HG03135 (cell line): Measurements from ENCODE around the gene IARS1.

ENCODE experiments used
- ATAC-seq: cut with Tn5 transposase; IDR thresholded peaks from one replicate; pipeline ENCODE4 v1.9.1; 2021; ENCODE audit warnings: mild to moderate bottlenecking, moderate library complexity; ENCODE audit not compliant: unreplicated experiment

Gene IARS1

DNA sequence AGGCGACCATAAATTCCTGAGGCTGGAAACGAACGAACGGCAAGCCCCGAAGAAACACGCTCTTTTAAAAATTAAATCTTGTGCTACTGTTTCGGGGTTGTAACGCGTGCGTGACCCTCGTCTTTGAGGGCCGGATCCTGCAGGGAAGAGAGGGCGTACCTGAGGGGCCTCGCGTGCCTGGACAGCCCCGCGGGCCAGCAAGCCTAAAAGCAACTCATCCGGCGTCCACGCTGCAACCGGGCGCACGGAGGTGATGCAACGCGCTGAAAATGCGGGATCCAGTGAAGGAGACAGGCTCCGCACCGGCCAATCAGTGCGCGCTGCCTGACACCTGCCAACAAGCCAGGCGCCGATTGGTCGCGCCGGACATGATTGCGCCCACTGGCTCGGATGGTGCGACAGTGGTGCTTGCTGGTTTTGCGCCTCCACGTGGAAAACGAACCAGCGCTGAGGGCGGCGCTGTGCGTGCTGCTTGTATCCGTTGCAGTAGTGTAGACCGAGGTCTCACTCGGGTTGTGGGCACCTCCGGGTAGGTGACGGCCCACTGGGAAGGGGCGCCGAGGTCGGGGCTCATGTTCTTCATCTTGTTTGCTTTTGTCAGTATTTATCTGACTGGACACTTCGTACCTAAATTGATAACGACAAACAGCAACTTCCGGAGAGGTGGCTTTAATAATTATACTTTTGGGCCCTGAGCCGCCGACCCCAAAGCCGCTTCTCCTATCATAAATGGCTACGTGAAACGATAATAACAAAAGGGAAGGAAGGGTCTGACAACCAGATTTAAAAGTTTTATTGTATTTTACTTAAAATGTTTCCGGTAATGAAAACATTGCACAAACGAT, at the start of gene IARS1:
Gene IARS1 (minus strand): TSS at position 246 of the 845 bp plus-strand sequence. CDS start 4,278 bp downstream, outside the sequence.
- peak; percentile 87 for ATAC-seq

DNA sequence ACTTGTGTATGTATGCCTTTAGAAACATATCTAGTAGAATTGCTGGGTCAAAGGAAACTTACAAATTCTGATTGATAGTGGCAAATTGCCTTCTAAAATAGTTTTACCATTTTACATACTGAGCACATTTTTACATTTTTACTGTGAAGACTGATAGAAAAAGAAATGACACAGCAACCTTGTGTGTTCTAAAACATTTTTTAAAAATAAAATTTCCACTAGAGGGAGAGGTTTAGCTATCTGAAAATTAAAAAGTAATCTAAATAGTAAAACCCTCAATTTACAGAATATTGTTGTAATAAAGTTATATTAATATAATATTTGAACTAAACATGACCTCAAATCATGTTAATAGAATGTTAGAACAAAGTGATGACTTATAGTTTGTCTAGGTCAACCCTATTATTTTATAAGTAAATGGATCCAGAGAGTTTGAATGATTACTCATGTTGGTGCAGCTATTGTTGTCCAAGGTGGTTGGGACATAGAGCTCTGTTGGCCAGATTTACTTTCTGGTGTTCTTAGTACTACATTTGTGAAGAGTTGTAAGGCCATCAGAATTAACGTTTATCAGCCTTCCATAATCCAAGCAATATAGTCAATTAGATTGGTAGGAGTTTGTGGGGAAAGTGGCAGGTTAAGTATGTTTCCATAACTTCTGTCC, 49.5 kb upstream of the IARS1 start:
- no peak for ATAC-seq

DNA sequence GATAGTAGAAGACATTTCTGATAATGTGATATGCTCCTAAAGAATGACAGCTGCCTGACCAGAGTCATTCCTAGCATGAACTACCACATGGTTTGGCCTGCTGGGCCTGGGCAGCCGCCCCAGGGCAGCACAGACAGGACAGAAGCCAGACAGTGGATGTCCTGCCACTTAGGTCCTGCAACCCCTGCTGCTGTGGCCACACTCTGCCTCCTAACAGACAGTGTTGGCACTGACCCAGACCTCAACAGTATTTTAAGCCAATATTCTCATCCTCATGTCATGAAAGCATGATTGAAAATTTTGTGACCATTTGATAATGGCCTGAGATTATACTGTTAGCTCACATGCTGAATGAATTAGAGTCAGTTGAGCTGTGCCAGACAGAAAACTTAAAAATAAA, 48.1 kb upstream of the IARS1 start:
- ATAC-seq: no peak

DNA sequence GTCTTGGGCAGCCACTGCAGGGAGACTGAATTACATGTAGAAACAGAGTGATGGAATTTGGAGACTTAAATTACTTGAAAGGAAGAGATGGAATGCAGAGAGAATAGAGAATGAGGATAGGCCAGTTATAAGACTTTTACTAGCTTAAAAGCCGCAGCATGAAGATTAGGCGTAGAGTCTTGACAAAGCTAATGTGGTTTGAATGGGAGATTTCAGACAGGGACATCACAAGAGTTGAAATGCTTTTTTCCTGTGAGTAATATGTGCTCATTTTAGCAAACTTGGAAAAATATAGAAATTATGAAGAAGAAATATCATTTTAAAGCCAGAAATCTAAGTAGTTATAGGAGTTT, 39.8 kb upstream of the IARS1 start:
- ATAC-seq: no peak

DNA sequence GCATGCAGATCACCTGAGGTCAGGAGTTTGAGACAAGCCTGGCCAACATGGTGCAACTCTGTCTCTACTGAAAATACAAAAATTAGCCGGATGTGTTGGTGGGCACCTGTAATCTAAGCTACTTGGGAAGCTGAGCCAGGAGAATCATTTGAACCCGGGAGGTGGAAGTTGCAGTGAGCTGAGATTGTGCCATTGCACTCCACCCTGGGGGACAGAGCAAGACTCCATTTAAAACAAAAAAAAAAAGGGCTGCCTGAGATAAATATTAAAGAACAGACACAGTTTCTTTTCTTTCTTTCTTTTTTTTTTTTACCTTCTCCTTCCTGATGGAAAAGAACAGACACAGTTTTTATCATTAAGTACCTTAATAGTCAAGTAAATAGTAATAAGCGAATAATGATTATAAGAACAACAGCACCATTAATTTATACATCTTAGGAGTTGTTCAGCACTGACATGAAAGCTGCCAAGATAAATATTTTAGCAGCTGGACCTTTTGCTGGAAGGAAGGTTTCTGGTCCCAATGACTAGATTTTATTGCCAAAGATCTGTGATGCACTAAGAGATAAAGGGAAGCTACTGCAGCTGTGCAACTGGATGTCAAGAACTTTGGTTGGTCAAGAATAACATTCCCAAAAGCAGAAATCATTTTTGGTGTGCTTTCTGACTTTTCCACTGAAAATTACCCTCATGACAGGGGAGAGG, 39.2 kb upstream of the IARS1 start:
- no peak for ATAC-seq

DNA sequence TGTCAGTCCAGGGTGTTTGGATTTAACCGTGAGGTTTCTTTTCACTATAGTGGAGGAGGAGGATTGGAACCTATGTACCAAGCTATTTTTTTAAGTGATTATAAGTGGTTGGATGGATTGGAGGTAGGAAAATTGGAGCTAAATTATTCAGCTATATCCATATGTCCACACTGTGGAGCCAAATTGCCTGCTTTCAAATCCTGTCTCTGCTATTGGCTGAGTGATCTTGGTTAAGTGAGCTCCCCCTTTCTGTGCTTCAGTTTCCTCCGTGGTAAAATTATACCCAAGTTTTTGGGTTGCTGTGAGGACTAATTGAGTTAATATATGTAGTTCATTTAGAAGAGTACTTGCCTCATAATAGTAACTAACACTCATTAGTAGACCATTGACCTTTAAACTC, 34.7 kb upstream of the IARS1 start:
- no peak for ATAC-seq

DNA sequence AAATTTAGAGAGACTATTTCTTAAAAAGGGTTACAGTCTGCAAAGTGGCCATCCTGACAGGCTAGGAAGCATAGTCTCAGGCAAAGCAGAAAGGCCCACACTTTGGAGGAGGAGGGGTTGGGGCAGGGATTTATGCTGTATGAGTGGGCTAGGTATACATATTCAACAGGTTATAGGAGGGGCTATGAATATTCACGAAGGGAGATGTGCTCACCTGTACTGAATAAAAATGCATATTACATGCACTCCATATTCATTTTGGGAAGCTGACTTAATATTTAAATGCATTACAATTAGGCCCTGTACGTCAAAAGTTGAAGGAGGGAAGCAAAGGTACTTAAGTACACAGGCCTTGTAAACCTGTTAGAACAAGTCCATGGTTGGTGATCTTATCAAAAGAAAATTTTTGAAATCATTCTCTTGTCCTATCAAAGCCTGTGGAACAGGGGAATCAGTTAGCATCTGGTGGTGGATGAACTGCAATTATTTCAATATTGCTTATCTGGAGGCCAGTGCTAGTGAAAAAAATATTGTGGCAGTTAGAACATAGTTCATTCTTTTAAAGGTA, 33.9 kb upstream of the IARS1 start:
- ATAC-seq: no peak

DNA sequence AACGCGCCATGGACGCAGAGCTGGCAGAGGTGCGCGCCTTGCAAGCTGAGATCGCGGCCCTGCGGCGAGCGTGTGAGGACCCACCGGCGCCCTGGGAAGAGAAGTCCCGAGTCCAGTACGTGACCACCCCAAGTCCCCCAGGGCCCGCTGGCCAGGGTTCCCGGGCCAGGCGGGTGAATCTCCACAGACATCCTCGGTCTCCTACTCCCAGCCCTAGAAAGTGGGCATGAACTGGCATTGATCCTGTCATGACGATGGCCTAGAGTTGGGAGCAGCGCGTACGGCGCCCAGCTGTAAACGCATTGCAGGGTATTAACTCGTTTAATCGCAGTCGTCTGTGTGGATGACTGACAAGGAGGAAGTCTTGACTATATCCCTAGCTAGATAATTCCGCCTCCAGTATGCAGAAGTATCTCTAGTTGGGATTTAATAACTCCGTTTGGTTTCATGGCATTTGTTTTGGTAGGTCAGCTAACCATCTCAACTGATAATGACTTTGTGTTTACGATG, 32.5 kb upstream of the IARS1 start:
- no peak for ATAC-seq

DNA sequence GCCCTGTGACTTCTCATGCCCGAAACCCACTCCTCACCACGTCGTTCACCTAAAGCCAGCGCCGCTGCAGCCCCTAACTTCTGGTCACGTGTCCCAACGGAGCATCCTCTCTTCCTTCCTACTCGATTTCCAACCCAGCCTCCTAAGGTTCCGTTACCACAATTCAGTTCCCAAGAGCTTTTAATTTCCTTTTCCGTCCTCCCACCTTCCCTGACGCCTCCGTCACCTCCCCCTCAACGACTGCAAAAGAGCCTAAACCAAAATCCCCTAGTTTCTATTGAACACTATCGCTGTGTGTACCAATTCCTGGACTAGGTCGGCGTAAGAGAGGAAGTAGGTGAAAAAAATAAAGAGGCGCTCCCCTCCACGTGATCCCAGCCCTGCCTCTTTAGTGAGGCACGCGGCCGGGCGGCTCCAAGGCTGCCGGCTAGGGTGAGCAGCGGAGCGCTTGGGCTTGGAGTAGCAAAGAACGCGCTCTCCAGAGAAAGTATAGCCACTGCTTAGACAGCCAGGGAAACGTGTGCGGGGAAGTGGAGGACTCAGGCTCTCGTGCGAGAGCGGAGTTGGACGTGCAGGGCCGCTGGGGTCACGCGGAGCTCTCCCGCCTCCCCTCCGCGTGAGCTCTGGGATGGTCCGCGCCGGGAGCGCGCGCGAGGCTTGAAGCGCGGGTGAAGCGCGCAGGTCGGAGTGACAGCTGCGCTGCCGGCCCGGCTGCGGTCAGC, 31.9 kb upstream of the IARS1 start, which contains the start of the genes CENPP and NOL8:
Gene CENPP (plus strand): TSS at position 685 of the 722 bp plus-strand sequence.
Gene NOL8 (minus strand): TSS at position 82 of the 722 bp plus-strand sequence. CDS start 1,189 bp downstream, outside the sequence.
- ATAC-seq: peak; percentile 91

DNA sequence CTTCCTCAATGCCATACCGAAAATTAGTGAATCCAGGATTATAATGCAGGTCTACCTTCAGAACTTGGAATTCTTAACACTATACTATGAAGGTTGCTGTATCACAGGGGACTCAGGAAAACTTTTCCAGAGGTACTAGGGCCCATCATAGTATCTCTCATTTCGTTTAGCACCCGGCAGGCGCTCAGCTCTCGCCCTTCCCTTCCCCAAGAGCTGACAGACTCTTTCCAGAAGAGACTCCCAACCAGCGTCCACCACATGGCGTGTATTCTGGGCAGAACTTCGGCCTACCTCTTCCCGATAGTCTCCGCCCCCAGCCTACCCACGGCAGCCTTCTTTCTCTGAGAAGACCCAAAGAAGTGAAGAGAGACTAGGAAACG, 31.4 kb upstream of the IARS1 start:
- peak; percentile 13 for ATAC-seq

DNA sequence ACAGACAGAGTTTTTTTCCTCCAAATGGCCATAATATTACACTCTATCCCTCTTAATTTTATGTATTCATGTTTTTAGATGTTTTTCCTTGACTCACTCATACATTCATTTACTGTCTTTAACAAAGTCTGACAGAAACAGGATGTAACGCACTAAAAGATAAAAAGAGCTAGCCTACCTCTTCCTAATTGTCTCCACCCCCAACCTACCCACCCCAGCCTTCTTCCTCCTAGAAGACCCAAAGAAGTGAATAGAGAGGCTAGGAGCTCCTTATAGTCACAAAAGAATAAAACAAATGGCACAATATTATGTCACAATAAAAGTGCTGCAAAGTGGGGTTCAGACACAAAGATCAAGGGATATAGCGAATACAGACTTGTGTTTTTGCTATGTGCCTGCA, 30.9 kb upstream of the IARS1 start:
- ATAC-seq: no peak

DNA sequence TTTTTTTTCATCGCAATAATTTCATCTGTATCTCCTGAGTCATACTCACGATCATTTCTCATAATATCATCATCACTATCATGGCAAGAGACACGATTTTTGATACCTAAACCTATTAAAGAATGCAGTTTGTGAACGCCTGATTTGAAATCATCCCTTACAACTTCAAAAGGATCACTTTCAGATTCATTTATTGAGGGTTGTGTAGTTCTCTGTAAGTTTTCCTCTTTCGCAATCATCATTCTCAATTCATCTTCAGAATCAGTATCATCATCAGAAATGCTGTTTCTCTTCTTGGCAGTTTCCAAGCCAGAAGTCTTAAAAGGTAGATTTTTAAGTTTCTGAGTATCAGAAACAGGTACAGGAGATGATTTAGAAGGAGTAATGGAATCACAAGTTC, 22.0 kb upstream of the IARS1 start:
- no peak for ATAC-seq

DNA sequence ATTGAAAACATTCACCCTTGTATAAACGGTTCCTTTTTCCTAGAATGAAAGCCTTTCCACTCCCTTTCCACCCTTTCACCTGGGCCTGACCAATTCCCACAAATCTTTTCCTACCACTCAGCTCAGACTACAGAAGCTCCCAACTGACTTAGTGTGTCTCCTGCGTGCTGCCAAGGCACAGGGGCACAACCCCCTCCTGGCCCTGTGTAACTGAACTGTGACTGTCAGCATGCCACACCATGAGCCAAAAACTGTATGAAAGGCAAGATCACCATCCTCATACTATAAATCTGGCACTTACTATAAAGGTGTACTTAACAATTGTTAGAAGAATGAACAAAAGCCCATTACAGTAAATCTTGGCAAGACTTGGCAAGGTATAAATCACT, 20.1 kb upstream of the IARS1 start:
- ATAC-seq: no peak

DNA sequence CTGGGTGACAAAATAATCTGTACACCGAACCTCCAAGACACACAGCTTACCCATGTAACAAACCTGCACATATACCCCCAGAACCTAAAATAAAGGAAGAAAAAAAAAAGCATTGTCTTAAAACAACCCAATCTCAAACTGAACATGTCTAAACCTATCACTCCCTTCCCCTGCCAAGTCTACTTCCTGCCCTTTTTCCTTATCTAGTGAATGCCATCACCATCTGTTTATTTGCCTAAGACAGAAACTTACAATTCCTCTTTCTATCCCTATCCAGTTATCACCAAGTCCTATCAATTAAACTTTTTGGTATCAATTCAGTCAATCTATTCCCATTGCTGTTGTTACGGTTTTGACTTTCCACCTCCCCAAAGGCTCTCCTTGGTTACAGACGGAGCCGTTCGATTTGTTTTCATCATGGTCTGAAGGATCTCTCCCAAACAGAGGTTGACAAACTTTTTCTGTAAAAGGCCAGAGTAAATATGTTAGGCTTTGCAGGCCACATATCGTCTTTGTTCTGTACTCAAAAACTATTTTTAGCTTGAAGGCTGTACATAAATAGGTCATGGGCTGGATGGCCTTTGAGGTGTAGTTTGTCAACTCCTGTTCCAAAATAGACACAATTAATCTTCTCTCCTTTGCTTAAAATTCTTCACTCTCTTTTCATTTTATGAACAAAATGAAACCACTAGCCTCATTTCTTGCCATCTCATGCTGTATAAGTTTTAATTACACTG, 19.6 kb upstream of the IARS1 start:
- ATAC-seq: no peak

DNA sequence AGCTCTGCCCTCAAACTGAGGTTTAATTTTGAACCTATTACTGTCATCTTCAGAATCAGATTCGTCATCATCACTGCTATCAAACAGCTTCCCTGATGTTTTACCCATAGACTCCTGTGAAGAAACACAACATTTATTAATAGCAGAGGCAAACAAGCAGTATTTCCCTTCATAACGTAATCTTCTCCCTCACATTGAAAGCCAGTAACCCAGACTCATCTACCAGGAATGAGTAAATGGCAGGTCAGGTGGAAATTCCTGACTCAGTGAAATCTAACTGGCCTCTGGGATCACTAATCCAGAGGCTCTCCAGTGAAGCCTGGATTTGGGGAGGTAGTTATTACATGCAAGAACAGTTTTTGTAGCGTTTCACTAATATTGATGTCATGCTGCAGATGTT, 17.1 kb upstream of the IARS1 start:
- ATAC-seq: no peak

DNA sequence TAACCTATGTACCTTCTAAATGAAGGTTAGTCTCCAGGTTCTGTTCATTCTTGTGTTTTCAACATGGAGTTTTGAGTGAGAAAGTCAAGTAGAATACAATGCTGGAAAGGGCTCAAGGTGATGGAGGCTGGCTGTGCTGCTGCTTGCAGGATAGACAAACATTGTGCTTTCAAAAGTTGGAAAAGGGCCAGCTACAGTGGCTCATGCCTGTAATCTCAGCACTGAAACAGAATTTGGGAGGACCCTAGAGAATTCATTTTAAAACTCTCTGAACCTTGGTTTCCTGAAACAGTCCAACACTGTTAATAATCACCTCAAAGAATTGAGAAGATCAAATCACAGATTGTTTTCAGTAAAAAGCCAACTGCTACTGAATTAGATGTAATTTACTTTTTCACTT, 15.4 kb upstream of the IARS1 start:
- ATAC-seq: no peak

DNA sequence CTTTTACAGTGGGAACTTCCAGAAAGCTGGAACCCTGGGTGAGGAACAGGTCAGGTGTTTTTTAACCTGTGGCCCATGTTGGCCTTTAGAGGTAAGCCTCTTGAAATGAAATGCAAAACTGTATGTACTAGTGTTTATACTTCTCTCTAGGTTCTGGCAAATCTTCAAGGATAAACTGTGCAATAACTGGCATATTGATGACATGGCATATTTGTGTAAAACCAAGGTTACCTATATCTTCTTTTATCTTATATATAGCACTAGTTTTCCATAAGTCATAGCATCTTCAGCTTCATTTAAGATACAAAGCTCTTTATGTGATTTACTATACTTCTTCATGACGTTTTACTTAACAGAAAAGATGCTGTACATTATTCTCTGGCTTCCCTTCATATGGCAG, 7.4 kb upstream of the IARS1 start:
- no peak for ATAC-seq

DNA sequence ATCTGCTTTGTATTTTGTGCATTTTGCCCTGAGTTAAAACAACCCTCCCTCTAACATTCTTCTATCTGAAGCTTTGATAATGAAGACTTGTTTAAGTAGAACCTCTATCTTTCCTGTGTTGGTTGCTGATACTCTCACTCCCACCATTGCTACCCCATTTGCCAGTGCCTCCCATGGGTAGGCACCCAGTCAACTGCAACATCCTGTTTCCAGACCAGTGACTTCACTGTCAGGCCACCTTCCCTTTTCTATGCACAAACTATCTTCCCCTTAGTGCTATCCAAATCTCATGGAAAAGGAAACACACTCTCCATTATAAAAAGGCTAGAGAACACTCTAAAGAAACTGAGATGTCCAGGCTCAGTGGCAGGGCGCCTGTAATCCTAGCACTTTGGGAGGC, 5.6 kb upstream of the IARS1 start:
- ATAC-seq: no peak

DNA sequence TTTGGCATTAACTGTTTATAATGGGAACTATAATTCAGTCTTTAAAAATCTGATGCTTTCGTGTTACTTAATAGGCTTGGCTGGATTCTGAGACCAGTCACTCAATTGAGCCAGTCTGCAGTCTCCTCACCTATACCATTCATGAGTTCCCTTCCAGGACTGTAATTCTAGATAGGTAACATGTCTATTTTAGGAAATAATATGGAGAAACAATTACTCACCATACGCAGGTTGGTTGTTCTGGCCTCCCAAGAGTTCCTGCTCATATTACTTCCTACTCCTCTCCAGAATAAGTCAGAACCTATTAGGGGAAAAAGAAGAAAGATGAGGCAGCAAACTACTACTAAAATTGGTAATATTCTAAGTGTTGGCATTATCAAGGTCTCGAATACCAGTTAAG, 4.5 kb upstream of the IARS1 start:
- no peak for ATAC-seq

DNA sequence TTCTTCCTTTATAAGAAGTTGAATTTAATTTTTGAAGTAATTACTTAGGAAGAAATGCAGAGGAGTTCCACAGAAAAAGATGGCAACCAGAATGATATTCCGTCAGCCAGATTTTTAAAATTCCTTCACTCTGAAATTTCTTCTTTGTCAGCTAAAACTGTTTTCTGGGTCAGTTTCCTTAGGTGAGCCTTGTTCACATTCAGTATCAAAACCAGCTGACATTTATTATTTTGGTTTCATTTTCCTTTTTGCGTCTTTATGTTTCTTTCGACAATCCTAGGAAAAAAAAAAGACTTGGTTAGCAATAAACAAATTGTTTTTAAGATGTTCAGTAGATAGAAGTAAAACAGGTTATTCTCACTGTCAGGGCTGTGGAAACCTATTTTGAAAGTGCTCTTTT, 4.1 kb upstream of the IARS1 start:
- ATAC-seq: no peak
